ENCODE data around the gene DGLUCY.
"Not testable (repeated sequence)": the region's sequence is repeated elsewhere in the genome, so short reads cannot be mapped to it uniquely, and the experiment has no call there.

Gene DGLUCY

GRCh38 chr14:91113829-91114078 lies at the start of gene DGLUCY:
Gene DGLUCY (plus strand): TSS chr14:91114073. CDS start chr14:91160295, 46,222 bp downstream.
- no peak for DNase-seq (ENCODE audit: low spot score)

GRCh38 chr14:91065266-91065665 lies 48.6 kb upstream of the DGLUCY start:
- no peak for DNase-seq (ENCODE audit: low spot score)

GRCh38 chr14:91067186-91067585 lies 46.7 kb upstream of the DGLUCY start:
- DNase-seq (ENCODE audit: low spot score), result no peak

- no peak for DNase-seq (ENCODE audit: low spot score)
Measured at GRCh38 chr14:91068642-91069041, 45.2 kb upstream of the DGLUCY start.

- no peak for DNase-seq (ENCODE audit: low spot score)
Measured at GRCh38 chr14:91070572-91070971, 43.3 kb upstream of the DGLUCY start.

DNA sequence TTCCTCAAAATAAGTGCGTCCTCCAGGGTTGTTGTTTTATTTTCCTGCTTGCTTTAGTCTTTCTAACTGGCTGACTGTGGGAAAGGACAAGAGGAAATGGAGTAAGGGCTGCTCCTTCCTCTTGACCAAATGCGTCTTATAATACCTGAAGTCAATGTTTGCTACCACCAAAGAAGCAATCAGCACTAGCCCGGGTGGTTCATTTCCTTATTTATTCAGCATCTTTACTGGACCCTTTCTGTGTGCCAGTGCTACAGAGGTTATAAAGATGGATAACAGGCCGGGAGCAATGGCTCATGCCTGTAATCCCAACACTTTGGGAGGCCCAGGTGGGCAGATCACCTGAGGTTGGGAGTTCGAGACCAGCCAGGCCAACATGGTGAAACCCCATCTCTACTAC lies 38.3 kb upstream of the DGLUCY start:
- DNase-seq (ENCODE audit: low spot score), result no peak

GRCh38 chr14:91078095-91078737 lies 35.7 kb upstream of the DGLUCY start:
- no peak for DNase-seq (ENCODE audit: low spot score)

- DNase-seq (ENCODE audit: low spot score), result no peak
Measured at GRCh38 chr14:91080071-91080470, 33.8 kb upstream of the DGLUCY start.

- no peak for DNase-seq (ENCODE audit: low spot score)
Measured at GRCh38 chr14:91082282-91082681, 31.6 kb upstream of the DGLUCY start.

DNA sequence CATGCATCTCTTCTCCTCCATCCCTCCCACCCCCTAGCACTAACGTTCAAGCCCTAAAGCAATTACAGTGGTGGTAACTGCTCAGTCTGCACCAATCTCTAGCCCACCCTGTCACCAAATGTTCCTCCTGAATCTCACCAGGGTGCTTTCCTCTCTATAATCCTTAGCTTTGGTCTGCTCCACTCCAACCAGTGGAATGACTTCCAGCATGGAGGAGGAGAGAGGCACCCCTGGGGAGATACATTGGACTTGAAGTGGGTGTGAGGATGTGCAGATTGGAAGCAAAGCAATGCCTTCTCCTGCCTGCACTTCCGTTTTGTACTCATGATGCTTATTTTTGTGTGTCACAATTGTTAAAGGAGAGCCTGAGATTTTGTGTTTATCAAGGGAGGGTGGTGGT lies 29.4 kb upstream of the DGLUCY start:
- no peak for DNase-seq (ENCODE audit: low spot score)

GRCh38 chr14:91087470-91087869 lies 26.4 kb upstream of the DGLUCY start:
- DNase-seq (ENCODE audit: low spot score), result not testable (repeated sequence)

GRCh38 chr14:91088585-91089235 lies 25.2 kb upstream of the DGLUCY start:
- no peak for DNase-seq (ENCODE audit: low spot score)

DNA sequence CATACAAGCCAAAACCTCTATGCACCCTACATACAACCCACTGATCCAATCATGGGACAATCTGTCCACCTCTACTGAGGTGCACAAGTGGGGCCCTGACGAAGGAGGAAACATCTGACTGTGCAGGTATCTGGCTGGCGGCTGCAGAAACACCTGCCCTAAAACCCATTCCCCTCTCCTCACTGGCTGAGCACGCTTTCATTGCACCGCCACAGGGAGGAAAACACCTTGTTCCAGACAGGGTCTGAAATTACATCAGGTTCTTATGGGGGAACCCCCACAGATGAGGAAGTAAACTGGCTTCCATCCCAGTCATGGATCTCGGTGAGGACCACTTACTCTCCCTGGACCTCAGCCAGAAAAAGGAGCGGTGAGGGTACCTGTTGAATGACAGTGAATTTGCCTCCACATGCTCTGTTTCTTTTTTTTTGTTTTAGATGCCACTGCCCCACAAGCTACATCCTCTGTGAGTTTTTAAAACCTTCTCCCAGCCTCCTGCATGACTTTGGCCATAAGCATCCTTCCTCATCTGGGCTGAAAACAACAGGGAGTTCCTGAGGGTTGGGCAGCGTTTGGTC lies 23.8 kb upstream of the DGLUCY start:
- DNase-seq (ENCODE audit: low spot score), result no peak

GRCh38 chr14:91090743-91091142 lies 23.1 kb upstream of the DGLUCY start:
- DNase-seq (ENCODE audit: low spot score), result no peak

DNA sequence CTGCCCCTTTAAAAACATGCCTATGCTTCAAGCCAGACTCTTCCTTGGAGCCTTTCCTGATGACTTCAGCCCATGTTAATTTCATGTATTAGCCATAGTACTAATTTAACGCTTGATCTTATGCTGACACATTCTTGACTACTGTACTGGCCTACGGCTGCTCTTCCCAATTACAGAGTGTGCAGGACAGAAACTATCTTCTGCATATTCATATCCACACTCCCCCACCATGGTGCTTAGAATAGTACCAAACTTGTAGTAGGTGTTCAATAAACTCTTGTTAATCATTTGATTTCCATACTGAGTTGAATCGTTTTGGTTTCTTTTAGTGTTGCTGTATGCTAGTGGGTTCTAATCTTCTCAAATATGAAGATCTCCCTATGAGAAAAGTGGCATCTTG lies 21.8 kb upstream of the DGLUCY start:
- no peak for DNase-seq (ENCODE audit: low spot score)

DNA sequence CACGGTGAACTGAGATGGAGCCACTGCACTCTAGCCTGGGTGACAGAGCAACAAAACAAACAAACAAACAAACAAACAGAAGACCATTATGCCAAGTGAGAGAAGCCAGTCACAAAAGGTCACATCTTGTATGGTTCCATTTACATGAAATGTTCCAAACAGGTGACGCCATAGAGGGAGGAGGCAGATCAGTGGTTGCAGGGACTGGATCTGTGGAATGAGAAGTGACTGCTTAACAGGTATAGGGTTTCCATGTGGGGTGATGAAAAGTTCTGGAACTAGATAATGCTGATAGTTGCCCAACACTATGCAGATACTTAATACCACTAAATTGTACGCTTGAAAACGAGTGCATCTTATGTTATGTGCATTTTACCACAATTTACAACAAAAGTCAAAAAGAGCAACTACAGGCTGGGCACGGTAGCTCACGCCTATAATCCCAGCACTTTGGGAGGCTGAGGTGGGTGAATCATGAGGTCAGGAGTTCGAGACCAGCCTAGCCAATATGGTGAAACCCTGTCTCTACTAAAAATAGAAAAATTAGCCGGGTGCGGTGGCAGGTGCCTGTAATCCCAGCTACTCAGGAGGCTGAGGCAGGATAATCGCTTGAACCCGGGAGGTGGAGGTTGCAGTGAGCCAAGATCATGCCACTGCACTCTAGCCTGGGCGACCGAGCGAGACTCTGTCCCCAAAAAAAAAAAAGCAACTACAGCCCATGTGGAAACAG lies 20.0 kb upstream of the DGLUCY start:
- not testable (repeated sequence) for DNase-seq (ENCODE audit: low spot score)

DNA sequence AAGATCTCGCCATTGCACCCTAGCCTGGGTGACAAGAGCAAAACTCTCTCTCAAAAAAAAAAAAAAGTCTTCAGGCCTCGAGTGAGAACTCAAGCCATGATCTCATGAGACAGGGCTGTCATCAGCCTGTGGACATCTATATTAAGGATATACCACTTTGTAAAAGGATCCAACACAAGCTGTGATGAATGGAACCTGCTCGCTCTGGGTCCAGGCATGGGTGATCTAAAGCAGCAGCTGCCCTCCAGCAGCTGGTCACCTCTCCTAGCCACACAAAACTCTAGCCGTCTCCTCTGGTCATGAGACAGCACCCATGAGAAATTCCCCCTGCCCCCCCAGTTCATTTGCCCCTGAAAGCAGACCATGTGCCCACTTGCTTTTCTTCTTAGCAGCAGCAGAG lies 19.1 kb upstream of the DGLUCY start:
- no peak for DNase-seq (ENCODE audit: low spot score)

GRCh38 chr14:91095178-91095577 lies 18.7 kb upstream of the DGLUCY start:
- no peak for DNase-seq (ENCODE audit: low spot score)

- DNase-seq (ENCODE audit: low spot score), result not testable (repeated sequence)
Measured at GRCh38 chr14:91097657-91098056, 16.2 kb upstream of the DGLUCY start.

- DNase-seq (ENCODE audit: low spot score), result no peak
Measured at GRCh38 chr14:91098591-91098990, 15.3 kb upstream of the DGLUCY start.

DNA sequence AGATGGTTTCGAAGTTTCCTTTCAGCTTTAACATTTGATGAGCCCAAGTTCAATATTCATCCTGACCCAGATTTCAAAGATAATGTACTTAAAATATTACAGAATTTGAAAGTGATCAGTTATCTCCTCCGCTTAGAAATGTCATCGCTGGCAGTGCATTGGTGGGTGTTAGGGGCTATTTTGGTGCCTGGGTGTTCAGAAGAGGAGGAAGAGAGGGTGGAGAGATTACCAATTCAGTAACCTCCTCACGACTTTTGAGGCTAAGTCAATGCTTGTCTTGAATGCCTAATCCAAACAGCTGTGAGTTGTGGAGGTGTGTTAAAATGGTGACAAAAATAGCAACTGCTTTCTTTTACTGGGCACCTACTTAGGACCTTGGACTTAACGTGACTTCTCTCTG lies 13.8 kb upstream of the DGLUCY start:
- DNase-seq (ENCODE audit: low spot score), result peak; percentile 82

DNA sequence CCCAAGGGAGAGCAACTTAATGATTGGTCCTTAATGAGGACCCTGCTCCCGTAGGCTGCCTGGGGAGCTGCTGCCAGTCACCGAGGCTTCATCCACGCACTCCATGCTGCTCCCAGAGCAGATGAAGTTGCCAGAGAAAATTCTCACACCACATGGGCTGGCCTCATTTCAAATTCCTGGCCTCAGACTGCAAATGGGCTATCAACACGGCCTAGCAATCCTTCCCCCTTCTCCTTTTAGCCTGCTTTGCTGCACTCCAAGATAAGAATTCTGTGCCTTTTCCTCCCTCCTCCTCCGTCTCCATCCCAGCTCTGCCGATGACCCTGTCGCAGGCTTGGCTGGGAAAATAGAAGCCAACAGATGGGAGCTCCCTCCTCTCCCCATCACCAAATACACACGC lies 10.8 kb upstream of the DGLUCY start:
- DNase-seq (ENCODE audit: low spot score), result no peak

DNA sequence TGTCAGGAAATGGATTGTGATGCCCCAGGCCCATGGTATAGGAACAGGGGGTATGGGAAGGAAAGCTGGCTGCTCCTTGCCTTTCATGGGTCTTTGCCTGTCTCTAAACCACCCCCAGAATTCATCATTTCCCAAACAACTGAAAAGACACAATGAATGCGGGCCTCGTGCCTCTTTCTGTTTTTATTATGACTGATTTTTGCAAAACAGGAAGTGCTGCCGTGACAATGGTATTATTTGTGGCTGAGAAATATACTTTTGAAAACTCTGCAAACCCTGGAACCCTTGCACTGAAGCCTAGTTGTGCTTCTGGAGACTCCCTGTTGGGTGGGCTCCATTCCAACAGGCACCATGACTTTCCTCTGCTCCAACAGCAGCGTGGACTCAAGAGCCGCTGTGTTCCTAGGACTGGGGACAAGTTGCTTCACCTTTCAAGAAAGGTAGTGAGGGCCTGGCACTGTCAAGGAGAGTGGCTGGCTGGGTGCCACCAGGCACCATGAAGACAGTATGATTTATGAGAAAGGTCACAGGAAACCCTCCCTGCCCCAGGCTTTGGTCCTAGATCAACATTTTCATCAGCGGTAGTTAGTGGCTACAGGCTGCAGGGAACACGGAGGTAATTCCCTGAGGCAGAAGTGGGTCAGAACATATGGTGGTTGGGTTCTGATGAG lies 4.8 kb upstream of the DGLUCY start:
- DNase-seq (ENCODE audit: low spot score), result no peak
